ENCODE data around the gene CCNT1.
"Not testable (repeated sequence)": the region's sequence is repeated elsewhere in the genome, so short reads cannot be mapped to it uniquely, and the experiment has no call there.

The CCNT1 gene

GRCh38 chr12:48691826-48692487 is 24.6 kb downstream of the CCNT1 start:
- DNase-seq (ENCODE audit: low spot score), result no peak

GRCh38 chr12:48690990-48691389 is 25.5 kb downstream of the CCNT1 start:
- no peak for DNase-seq (ENCODE audit: low spot score)

GRCh38 chr12:48690436-48690835 is 26.1 kb downstream of the CCNT1 start:
- no peak for DNase-seq (ENCODE audit: low spot score)

GRCh38 chr12:48688836-48689235 is 27.7 kb downstream of the CCNT1 start:
- no peak for DNase-seq (ENCODE audit: low spot score)

GRCh38 chr12:48687592-48687991 is 28.9 kb downstream of the CCNT1 start:
- no peak for DNase-seq (ENCODE audit: low spot score)

GRCh38 chr12:48686615-48687334 is 29.7 kb downstream of the CCNT1 start:
- no peak for DNase-seq (ENCODE audit: low spot score)

- DNase-seq (ENCODE audit: low spot score), result no peak
Observed at GRCh38 chr12:48686037-48686595, 30.4 kb downstream of the CCNT1 start.

- no peak for DNase-seq (ENCODE audit: low spot score)
Observed at GRCh38 chr12:48683534-48683933, 33.0 kb downstream of the CCNT1 start.

- DNase-seq (ENCODE audit: low spot score), result no peak
Observed at GRCh38 chr12:48682927-48683326, 33.6 kb downstream of the CCNT1 start.

- DNase-seq (ENCODE audit: low spot score), result not testable (repeated sequence)
Observed at GRCh38 chr12:48682533-48682905, 34.0 kb downstream of the CCNT1 start.

- DNase-seq (ENCODE audit: low spot score), result peak; percentile 98
Observed at GRCh38 chr12:48681710-48682532, 34.6 kb downstream of the CCNT1 start, which contains the start of gene KANSL2. KANSL2 (minus strand) TSS chr12:48682238; CDS start chr12:48681632, 606 bp downstream.

GRCh38 chr12:48681399-48681709 is 35.2 kb downstream of the CCNT1 start:
- DNase-seq (ENCODE audit: low spot score), result peak; percentile 17

- DNase-seq (ENCODE audit: low spot score), result no peak
Observed at GRCh38 chr12:48680861-48681260, 35.6 kb downstream of the CCNT1 start.

GRCh38 chr12:48678551-48679185 is 37.8 kb downstream of the CCNT1 start:
- DNase-seq (ENCODE audit: low spot score), result no peak

GRCh38 chr12:48671231-48671856 is 45.2 kb downstream of the CCNT1 start:
- no peak for DNase-seq (ENCODE audit: low spot score)

GRCh38 chr12:48668996-48669395 is 47.5 kb downstream of the CCNT1 start:
- no peak for DNase-seq (ENCODE audit: low spot score)

- no peak for DNase-seq (ENCODE audit: low spot score)
Observed at GRCh38 chr12:48659863-48660262, 56.6 kb downstream of the CCNT1 start.

GRCh38 chr12:48651681-48652080 is 64.8 kb downstream of the CCNT1 start:
- DNase-seq (ENCODE audit: low spot score), result no peak

GRCh38 chr12:48645354-48645753 is 71.2 kb downstream of the CCNT1 start:
- DNase-seq (ENCODE audit: low spot score), result not testable (repeated sequence)

GRCh38 chr12:48643011-48643410 is 73.5 kb downstream of the CCNT1 start:
- no peak for DNase-seq (ENCODE audit: low spot score)

GRCh38 chr12:48641752-48642555 is 74.6 kb downstream of the CCNT1 start:
- DNase-seq (ENCODE audit: low spot score), result not testable (repeated sequence)
